Ovary (tissue), 9 donors: Measurements from ENCODE around the gene EPM2A. TPM values are rescaled to one million over a fixed set of nuclear protein-coding genes. Genes with fewer than 3 reads are reported as not detected.

ENCODE experiments used
- DNase-seq, 5 donors: peaks; one replicate each; pipeline ENCODE4 v3.0.0-alpha.2; 2019 to 2020
- H3K27ac ChIP-seq, 2 donors: fragments of 200-600 bp; one replicate each; pipeline versions ENCODE4 v1.5.1 to v1.8.0; 2019 to 2022
- H3K27me3 ChIP-seq: fragments of 200-600 bp; one replicate; pipeline ENCODE4 v1.8.0; 2022
- H3K36me3 ChIP-seq: fragments of 200-600 bp; sonication (generic); one replicate; pipeline ENCODE4 v1.5.1; 2019
- H3K4me1 ChIP-seq: one replicate; pipeline ENCODE4 v1.8.1; 2013; ENCODE audit warnings: mild to moderate bottlenecking, moderate library complexity; ENCODE audit not compliant: insufficient read depth
- H3K4me3 ChIP-seq: fragments of 200-600 bp; sonication (generic); one replicate; pipeline ENCODE4 v1.5.1; 2017
- H3K9me3 ChIP-seq, 2 donors: fragments of 200-600 bp in 1 of 2; sonication (generic) in 1 of 2; one replicate each; pipeline versions ENCODE4 v1.5.1 to v1.8.1; 2013 to 2019; ENCODE audit warnings: mild to moderate bottlenecking in 1 of 2, moderate library complexity in 1 of 2
- EP300 ChIP-seq: sonication (generic); formaldehyde crosslinking; IDR thresholded peaks from one replicate; pipeline ENCODE4 v1.6.1; 2017; ENCODE audit warnings: antibody characterized with exemption
- POLR2A ChIP-seq: fragments of 450-650 bp; IDR thresholded peaks from one replicate; pipeline ENCODE4 v1.6.1; 2017; ENCODE audit warnings: antibody characterized with exemption, mild to moderate bottlenecking, moderate library complexity
- WGBS, 3 donors: extraction: QIAGEN DNeasy Blood & Tissue Kit in 1 of 3; methylation state at CpG; one replicate each; pipeline versions ENCODE4 v1.1.5 to v1.1.7; 2013 to 2017; 5-methylcytosine and 5-hydroxymethylcytosine counted together
- intact Hi-C, 4 donors: fragments of 100-400 bp; cut with DNase I; formaldehyde crosslinking; loops; one replicate each; pipeline versions ENCODE4 v1.11.0 to v1.15.1; 2022 to 2023
- polyA plus RNA-seq, 2 donors: library from polyadenylated mRNA; stranded (reverse); fragments of 200-250 nt in 1 of 2; fragments of 350-450 nt in 1 of 2; fragmentation: Illumina TruSeq in 1 of 2; extraction: RNeasy Lipid Tissue Mini Kit (QIAGEN cat#74804) in 1 of 2; gene quantifications; one replicate each; pipeline ENCODE4 v1.2.3, GENCODE V29; 2013 to 2014
- total RNA-seq, 7 donors: library from RNA; depleted of rRNA in 2 of 7; stranded (reverse); fragments of >200 nt in 2 of 7; fragmentation: NEBNext Ultra II Directional in 3 of 7; extraction: Animal tissue kit (Norgen Biotek cat#: 25700) in 3 of 7; gene quantifications; one replicate each; pipeline versions ENCODE4 v1.1.0 to v1.2.4, GENCODE V29; 2016 to 2023
- TF ChIP-seq, protein P1 (sequence below), 3 donors: fragments of 450-650 bp in 2 of 3; fragments of 200-600 bp in 1 of 3; IDR thresholded peaks; one replicate each; pipeline versions ENCODE4 v1.5.1 to v1.8.0; 2016 to 2022; ENCODE audit warnings: antibody characterized with exemption in 3 of 3, mild to moderate bottlenecking in 1 of 3
- donor health status: DM: no; HTN: no; CAD: no; lungs with moderate emphysema.
- donor health status: DM: no; HTN: no; CAD: no.
- donor health status: Bipolar disorder and iron deficiency.
- donor health status: DM: yes; HTN: yes; CAD: no.
- donor health status: DM: no; HTN: no; CAD: no.
- donor health status: DM: yes; HTN: yes; CAD: no.

EPM2A gene
- total and polyA plus RNA-seq, 9 donors, result 6.0 to 23.9 (median 17.5) TPM

- DNase-seq, result no peak
- Histone ChIP-seq H3K27ac (no peak overlapping the region), H3K9me3 (no peaks in the 10 kb centered on the region), H3K36me3 (no peaks in the 10 kb centered on the region), H3K27me3 (no peaks in the 10 kb centered on the region), H3K4me1 (no peaks in the 10 kb centered on the region), H3K4me3 (no peak overlapping the region)
- TF ChIP-seq POLR2A (no peak), EP300 (no peak)
- TF ChIP-seq, protein P1, sequence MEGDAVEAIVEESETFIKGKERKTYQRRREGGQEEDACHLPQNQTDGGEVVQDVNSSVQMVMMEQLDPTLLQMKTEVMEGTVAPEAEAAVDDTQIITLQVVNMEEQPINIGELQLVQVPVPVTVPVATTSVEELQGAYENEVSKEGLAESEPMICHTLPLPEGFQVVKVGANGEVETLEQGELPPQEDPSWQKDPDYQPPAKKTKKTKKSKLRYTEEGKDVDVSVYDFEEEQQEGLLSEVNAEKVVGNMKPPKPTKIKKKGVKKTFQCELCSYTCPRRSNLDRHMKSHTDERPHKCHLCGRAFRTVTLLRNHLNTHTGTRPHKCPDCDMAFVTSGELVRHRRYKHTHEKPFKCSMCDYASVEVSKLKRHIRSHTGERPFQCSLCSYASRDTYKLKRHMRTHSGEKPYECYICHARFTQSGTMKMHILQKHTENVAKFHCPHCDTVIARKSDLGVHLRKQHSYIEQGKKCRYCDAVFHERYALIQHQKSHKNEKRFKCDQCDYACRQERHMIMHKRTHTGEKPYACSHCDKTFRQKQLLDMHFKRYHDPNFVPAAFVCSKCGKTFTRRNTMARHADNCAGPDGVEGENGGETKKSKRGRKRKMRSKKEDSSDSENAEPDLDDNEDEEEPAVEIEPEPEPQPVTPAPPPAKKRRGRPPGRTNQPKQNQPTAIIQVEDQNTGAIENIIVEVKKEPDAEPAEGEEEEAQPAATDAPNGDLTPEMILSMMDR (IDR thresholded peaks at IDR 0.05), result no peak
- intact Hi-C loops, result no loop called here
Measured at GRCh38 chr6:145755682-145756081, 20.4 kb upstream of the EPM2A start.

DNA sequence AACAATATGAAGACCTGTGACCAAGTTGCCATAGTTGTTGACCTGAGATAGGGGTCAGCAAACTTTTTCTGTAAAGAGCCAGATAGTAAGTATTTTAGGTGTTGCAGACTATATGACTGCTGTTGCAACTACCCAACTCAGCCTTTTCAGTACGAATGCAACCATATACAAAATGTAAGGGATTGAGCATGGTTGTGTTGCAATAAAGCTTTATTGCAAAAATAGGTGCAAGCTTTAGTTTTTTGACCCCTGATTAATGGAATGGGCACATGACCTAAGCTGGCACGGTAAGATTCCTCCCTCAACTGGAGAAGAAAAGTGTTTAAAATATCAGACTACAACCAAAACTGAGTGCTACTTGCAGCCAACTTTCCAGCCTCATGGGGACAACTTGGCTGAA lies 17.3 kb upstream of the EPM2A start:
- H3K36me3 ChIP-seq, result no peaks in the 10 kb centered on the region
- WGBS, 3 donors, result 70 to 84% (median 79%) methylated on average over 2 of the region's 2 CpGs
- H3K27me3 ChIP-seq, result no peaks in the 10 kb centered on the region
- H3K27ac ChIP-seq, result no peak overlapping the region
- no peaks in the 10 kb centered on the region for H3K9me3 ChIP-seq
- no peak overlapping the region for H3K4me3 ChIP-seq
- intact Hi-C loops, result no loop called here
- peaks cover 1% of the 10 kb centered on the region for H3K4me1 ChIP-seq
- DNase-seq, result no peak
- TF ChIP-seq, protein P1 (IDR thresholded peaks at IDR 0.05), result no peak
- TF ChIP-seq POLR2A (no peak), EP300 (no peak)

- no peak for DNase-seq
- TF ChIP-seq, protein P1 (IDR thresholded peaks at IDR 0.05), result no peak
- TF ChIP-seq POLR2A, result no peak
- TF ChIP-seq EP300, result no peak
- no peak overlapping the region for H3K4me3 ChIP-seq
- no peaks in the 10 kb centered on the region for H3K9me3 ChIP-seq
- H3K36me3 ChIP-seq, result no peaks in the 10 kb centered on the region
- peaks cover 1% of the 10 kb centered on the region for H3K4me1 ChIP-seq
- intact Hi-C loops, result no loop called here
- WGBS, 3 donors, result 41 to 57% (median 50%) methylated on average over 1 of the region's 1 CpG
- H3K27ac ChIP-seq, result no peak overlapping the region
- H3K27me3 ChIP-seq, result no peaks in the 10 kb centered on the region
Measured at GRCh38 chr6:145749632-145750031, 14.3 kb upstream of the EPM2A start.

DNA sequence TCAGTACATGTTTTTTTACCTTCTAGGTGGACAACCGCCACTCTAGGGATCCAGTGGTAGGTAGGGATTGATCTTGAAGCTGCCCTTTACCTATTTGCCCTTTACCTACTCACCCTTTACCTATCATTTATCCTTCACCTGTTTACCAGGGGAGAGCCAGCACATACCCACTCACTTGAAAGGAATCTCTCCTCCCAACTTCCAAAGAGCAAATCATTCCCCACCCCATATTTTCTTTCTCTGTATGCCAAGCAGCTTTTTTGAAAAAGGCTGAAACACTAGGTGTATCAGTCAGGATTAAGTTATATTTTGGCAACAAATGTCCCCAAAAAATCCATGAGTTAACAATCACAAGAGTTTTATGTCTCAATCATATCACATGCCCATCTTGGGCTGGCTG lies 10.5 kb upstream of the EPM2A start:
- intact Hi-C loops, result no loop called here
- Histone ChIP-seq H3K27me3 (no peaks in the 10 kb centered on the region), H3K27ac (no peak overlapping the region), H3K36me3 (no peaks in the 10 kb centered on the region), H3K4me3 (no peak overlapping the region), H3K9me3 (no peaks in the 10 kb centered on the region), H3K4me1 (peaks cover 1% of the 10 kb centered on the region)
- 81 to 100% (median 98%) methylated on average over 1 of the region's 1 CpG for WGBS, 3 donors
- TF ChIP-seq, protein P1 (IDR thresholded peaks at IDR 0.05), result no peak
- no peak for TF ChIP-seq POLR2A
- TF ChIP-seq EP300, result no peak
- DNase-seq, result no peak

GRCh38 chr6:145744619-145745018 lies 9.3 kb upstream of the EPM2A start:
- intact Hi-C loops, result no loop called here
- Histone ChIP-seq H3K36me3 (no peaks in the 10 kb centered on the region), H3K27ac (no peak overlapping the region), H3K4me1 (no peaks in the 10 kb centered on the region), H3K27me3 (no peaks in the 10 kb centered on the region), H3K9me3 (no peaks in the 10 kb centered on the region), H3K4me3 (no peak overlapping the region)
- DNase-seq, result no peak
- 87 to 95% (median 91%) methylated on average over 2 of the region's 2 CpGs for WGBS, 3 donors
- TF ChIP-seq, protein P1 (IDR thresholded peaks at IDR 0.05), result no peak
- TF ChIP-seq POLR2A (no peak), EP300 (no peak)
